Stimulated activated CD4-positive, alpha-beta T cell treated with anti-CD3 and anti-CD28 coated beads, Interleukin-12 subunit alpha, Interleukin-12 subunit beta, amount 100 ng/mL, for 48 hours (primary cell): ENCODE data around the gene MIDN.

ENCODE experiments used
- DNase-seq, 3 donors: peaks; one replicate each; pipeline ENCODE4 v3.0.0-alpha.2; 2020; ENCODE audit warnings: low read depth in 2 of 3, low spot score in 1 of 3

MIDN gene

GRCh38 chr19:1257475-1258162 lies 9.2 kb downstream of the MIDN start:
- DNase-seq, result no peak

GRCh38 chr19:1258163-1258492 lies 9.7 kb downstream of the MIDN start:
- no peak for DNase-seq

GRCh38 chr19:1258707-1259205 lies 10.4 kb downstream of the MIDN start:
- no peak for DNase-seq

- DNase-seq, result no peak
Observed at GRCh38 chr19:1259206-1259875, 11.0 kb downstream of the MIDN start.

- DNase-seq, result no peak
Observed at GRCh38 chr19:1259876-1260748, 11.7 kb downstream of the MIDN start.

- DNase-seq, result peak; percentile 94 to 97 (median 95)
Observed at GRCh38 chr19:1260749-1261537, 12.6 kb downstream of the MIDN start.

GRCh38 chr19:1261538-1261797 lies 13.1 kb downstream of the MIDN start:
- DNase-seq, result no peak

- no peak for DNase-seq
Observed at GRCh38 chr19:1261798-1262622, 13.6 kb downstream of the MIDN start.

GRCh38 chr19:1262623-1263123 lies 14.3 kb downstream of the MIDN start:
- no peak for DNase-seq

GRCh38 chr19:1263188-1263587 lies 14.8 kb downstream of the MIDN start:
- DNase-seq, result no peak

- no peak for DNase-seq
Observed at GRCh38 chr19:1264801-1265614, 16.6 kb downstream of the MIDN start.

- DNase-seq, result no peak
Observed at GRCh38 chr19:1265615-1266128, 17.3 kb downstream of the MIDN start.

GRCh38 chr19:1266129-1266915 lies 17.9 kb downstream of the MIDN start:
- peak in 2 of 3 donors; percentile 65 to 80 for DNase-seq

GRCh38 chr19:1266916-1267476 lies 18.6 kb downstream of the MIDN start:
- peak in 1 of 3 donors; percentile 62 for DNase-seq

GRCh38 chr19:1267477-1268225 lies 19.3 kb downstream of the MIDN start:
- no peak for DNase-seq

GRCh38 chr19:1268226-1269064 lies 20.1 kb downstream of the MIDN start:
- DNase-seq, result no peak
